HepG2 (cell line): ENCODE results near the gene ASGR1. TPM values are rescaled to one million over a fixed set of nuclear protein-coding genes. Genes with fewer than 3 reads are reported as not detected.

Experiments used
- HDAC2 ChIP-seq: sonication (generic); formaldehyde crosslinking; IDR thresholded peaks from 2 replicates; pipeline ENCODE4 v1.4.0; 2020; ENCODE audit warnings: missing genetic modification reagents
- JUN ChIP-seq: sonication (generic); formaldehyde crosslinking; IDR thresholded peaks from 2 replicates; pipeline ENCODE4 v1.4.0; 2020; ENCODE audit warnings: mild to moderate bottlenecking, missing genetic modification reagents
- NR2F1 ChIP-seq, 2 experiments: fragments of 450-650 bp in 1 of 2; formaldehyde crosslinking in 1 of 2; IDR thresholded peaks; 2 replicates each; pipeline versions ENCODE4 v1.5.0 to v1.6.1; 2016 to 2020; ENCODE audit warnings: mild to moderate bottlenecking in 1 of 2, missing compliant biosample characterization in 1 of 2, missing genetic modification reagents in 1 of 2, moderate library complexity in 1 of 2
- PRPF4 ChIP-seq: fragments of 200-400 bp; formaldehyde crosslinking; IDR thresholded peaks from 2 replicates; pipeline ENCODE4 v1.6.1; 2016; ENCODE audit warnings: low read length, low read depth; ENCODE audit not compliant: poor library complexity, severe bottlenecking
- SMC3 ChIP-seq: IDR thresholded peaks from 2 replicates; pipeline ENCODE4 v1.6.1; 2011; ENCODE audit warnings: low read length, improper control_type of control experiment
- ZBED4 ChIP-seq: sonication (generic); formaldehyde crosslinking; IDR thresholded peaks from 2 replicates; pipeline ENCODE4 v1.4.0; 2020; ENCODE audit warnings: missing genetic modification reagents, borderline replicate concordance
- ZNF768 ChIP-seq: sonication (generic); formaldehyde crosslinking; IDR thresholded peaks from 2 replicates; pipeline ENCODE4 v1.4.0; 2020; ENCODE audit warnings: missing genetic modification reagents
- polyA plus RNA-seq, 8 experiments: library from polyadenylated mRNA; depleted of rRNA in 3 of 8; stranded (reverse) in 7 of 8; unstranded in 1 of 8; fragments of >200 nt; fragmentation: Illumina TruSeq in 4 of 8; extraction: Trizol in 4 of 8; gene quantifications; 2 replicates each; pipeline versions ENCODE4 v1.2.1 to v1.2.3, GENCODE V29; 2011 to 2016; ENCODE audit warnings: low read depth in 4 of 8, missing spikeins in 1 of 8, mixed read lengths in 1 of 8; ENCODE audit not compliant: insufficient read depth in 1 of 8
- total RNA-seq, 5 experiments: library from RNA; depleted of rRNA; stranded (reverse); fragments of >200 nt; fragmentation: Illumina TruSeq; extraction: Trizol; gene quantifications; 2 replicates each; pipeline ENCODE4 v1.2.3, GENCODE V29; 2016; ENCODE audit warnings: low read depth in 1 of 5

ASGR1 gene
- total and polyA plus RNA-seq, 2 of the 13 experiments (the other 11 are each of a cell fraction or from before 2014, with no cell fraction given): 353 to 796 TPM

DNA sequence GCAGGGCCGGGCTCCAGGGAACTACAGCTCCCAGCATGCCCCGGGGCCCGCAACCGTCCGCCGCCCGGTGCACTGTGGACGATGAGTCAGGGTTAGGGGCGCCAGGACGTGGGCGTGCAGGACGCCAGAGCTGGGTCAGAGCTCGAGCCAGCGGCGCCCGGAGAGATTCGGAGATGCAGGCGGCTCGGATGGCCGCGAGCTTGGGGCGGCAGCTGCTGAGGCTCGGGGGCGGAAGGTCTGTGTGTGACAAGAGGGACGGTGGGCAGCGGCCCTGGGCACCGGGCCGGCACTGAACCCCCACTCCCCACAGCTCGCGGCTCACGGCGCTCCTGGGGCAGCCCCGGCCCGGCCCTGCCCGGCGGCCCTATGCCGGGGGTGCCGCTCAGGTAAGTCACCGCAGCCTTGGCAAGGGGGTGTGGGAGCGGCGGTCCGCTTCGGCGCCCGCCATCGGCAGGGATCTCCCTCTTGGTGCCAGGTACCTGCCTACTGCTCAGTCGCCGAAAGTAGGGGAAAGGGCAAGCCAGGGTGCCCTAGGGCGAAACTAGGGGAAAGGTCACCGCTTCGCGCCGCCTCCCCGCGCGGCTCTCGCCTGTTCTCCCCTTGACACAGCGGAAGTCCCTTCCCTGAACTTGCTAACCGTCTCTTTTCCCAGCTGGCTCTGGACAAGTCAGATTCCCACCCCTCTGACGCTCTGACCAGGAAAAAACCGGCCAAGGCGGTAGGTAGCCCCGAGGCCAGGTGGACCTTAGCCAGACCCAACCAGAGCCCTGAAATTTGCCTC, 40.8 kb upstream of the ASGR1 start, which contains the start of the genes ACADVL and DLG4 (continued):
- TF ChIP-seq ZBED4 (CRISPR knock-in tag) (peak; percentile 19; the same call in 1 of the 2 replicates), PRPF4 (no peak), ZNF768 (CRISPR knock-in tag) (peak; percentile 66; the same call in 1 of the 2 replicates), JUN (CRISPR knock-in tag) (no peak; the same call in none of the 2 replicates), SMC3 (no peak), NR2F1 (CRISPR knock-in tag; IDR thresholded peaks at IDR 0.05) (no peak), HDAC2 (CRISPR knock-in tag) (no peak; the same call in 1 of the 2 replicates)
